ENCODE data around the gene PRX.

Gene PRX

DNA sequence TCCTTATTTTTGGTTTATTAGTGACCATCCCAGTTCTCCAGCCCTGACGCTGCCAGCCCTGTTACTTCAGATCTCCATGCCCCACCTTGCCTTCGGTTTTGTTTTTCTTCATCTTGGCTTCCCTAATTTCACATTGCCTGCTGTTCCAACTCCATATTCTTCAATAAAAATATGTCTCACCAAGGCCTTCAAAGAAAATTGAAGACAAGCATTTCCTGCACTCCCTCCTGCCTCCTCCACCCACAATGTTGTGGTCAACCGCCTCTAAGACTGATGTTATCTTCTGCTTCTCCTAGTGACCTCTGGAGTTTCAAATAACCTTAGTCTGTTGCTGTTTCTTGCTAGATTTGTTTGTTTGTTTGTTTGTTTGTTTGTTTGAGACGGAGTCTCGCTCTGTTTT is 50.1 kb downstream of the PRX start:
- DNase-seq, result no peak

DNA sequence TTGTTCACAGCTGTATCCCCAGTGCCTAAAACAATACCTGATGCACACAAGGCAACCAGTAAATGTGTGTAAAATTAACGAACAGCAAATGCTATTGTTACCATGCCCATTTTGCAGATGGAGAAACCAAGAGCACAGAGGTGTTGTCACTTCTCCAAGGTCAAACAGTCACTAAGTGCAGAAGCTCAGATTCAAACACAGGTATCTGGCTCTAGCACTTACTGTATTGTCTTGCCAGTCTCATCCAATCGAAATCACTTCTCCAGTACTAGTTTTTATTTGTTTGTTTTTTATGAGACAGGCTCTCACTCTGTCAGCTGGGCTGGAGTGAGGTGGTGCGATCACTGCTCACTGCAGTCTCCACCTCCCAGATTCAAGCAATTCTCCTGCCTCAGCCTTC is 51.0 kb downstream of the PRX start:
- no peak for DNase-seq

DNA sequence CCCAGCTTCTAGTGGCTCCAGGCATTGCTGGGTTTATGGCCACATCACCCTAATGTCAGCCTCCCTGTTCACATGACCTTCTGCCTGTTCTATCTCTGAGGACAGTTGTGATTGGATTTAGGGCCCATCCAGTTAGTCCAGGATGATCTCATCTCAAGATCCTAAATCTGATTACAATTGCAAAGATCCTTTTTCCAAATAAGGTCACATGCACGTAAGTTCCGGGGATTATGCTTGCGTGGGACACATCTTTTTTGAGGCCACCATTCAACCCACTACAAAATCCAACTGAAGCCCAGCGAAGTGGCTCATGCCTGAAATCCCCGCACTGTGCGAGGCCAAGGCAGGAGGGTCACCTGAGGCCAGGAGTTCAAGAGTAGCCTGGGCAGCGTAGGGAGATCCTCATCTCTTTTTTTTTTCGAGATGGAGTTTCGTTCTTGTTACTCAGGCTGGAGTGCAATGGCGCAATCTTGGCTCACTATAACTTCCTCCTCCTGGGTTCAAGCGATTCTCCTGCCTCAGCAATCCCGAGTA is 52.4 kb downstream of the PRX start:
- no peak for DNase-seq

DNA sequence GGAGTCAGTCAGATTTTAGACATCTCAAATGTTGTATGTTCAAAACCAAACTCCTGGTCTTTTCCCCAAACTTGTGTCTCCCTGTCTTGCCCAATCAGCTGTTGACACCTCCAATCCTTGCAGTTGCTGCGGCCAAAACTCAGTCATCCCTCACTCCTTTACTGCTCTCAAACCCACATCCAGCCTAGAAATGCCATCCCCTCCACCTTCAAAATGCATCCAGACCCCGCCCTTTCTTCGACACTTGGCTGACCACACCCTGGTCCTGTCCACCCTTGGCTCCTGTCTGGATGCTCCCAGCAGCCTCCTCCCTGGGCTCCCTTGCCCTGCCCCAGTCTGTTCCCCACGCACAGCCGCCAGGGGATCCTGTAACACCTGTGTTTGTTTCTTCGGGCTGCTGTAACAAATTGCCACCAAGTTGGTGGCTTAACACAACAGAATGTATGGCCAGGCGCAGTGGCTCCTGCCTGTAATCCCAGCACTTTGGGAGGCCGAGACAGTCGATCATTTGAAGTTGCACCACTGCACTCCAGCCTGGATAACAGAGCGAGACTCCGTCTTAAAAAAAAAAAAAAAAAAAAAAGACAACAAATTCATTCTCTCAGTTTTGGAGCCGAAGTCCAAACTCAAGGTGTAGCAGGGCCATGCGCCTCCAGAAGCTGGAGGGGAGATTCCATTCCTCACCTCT is 53.0 kb downstream of the PRX start:
- DNase-seq, result no peak

DNA sequence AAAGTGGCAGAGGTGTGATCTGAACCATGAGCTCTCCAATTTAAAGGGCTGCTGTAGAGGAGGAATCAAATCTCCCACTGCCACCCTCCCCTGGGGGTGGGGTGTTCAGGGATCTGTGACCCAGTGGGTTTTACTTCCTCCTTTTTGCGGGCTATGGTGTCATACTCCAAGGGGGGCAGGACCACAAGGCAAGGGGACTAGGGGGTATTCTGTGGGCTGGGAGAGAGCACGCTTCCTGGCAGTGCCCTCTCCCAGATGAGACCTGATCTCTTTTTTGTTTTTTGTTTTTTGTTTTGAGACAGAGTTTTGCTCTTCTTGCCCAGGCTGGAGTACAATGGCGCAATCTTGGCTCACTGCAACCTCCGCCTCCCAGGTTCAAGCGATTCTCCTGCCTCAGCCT is 54.4 kb downstream of the PRX start:
- DNase-seq, result no peak

DNA sequence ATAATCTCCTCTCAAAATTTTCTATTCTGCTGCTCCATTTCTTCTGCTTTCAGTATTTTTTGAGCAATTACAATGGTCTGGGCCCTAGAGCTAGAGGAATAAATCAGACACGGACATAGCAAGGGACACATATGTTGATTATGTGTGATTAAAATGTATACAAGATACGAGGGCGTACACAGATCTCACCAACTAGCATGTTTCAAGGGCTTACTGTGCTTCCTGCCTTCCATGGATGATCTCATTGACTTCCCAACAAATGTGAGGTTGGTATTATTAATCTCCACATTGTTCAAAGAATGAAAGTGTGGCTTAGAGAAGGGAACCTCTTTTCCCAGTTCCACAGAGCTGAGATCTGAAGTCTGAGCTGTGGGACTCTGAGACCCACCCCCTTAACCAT is 55.5 kb downstream of the PRX start:
- no peak for DNase-seq

DNA sequence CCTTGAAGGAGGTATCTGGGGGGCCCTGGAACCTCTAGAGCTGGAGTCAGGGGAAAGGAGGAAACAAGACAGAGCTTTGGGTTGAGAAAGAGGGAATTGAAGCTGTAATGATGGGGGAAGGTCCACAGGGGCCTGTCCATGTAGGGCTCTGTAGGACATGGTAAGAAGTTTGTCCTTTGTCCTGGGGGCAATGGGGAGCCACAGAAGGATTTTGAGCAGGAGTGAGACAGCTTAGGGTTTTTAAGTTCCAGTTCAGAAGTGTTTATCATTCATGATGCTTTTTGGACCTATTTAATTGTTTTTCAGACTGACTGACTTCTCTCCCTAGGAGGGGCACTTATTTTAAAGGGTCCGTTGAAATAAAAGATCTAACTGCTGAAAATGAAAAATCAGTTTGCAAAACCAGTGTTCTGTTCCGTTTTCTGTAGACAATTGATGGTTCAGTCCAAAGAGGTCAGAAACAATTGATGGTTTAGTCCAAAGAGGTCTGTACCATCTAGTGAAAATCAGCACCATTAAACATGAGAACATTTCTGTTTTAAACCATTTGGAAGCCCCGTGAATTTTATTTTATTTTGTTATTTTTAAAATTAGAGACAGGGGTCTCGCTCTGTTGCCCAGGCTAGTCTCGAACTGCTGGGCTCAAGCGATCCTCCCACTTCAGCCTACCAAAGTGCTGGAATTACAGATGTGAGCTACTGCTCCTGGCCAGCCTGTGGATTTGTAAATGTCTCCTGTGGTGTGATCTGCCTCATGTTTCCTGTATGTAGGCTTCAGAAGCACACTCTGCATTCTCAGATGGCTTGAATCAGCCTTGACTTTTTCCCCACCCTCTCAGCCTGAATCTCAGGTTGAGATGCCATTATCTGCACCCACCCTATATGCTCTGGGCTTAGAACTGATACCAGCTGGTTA is 56.2 kb downstream of the PRX start:
- no peak for DNase-seq

DNA sequence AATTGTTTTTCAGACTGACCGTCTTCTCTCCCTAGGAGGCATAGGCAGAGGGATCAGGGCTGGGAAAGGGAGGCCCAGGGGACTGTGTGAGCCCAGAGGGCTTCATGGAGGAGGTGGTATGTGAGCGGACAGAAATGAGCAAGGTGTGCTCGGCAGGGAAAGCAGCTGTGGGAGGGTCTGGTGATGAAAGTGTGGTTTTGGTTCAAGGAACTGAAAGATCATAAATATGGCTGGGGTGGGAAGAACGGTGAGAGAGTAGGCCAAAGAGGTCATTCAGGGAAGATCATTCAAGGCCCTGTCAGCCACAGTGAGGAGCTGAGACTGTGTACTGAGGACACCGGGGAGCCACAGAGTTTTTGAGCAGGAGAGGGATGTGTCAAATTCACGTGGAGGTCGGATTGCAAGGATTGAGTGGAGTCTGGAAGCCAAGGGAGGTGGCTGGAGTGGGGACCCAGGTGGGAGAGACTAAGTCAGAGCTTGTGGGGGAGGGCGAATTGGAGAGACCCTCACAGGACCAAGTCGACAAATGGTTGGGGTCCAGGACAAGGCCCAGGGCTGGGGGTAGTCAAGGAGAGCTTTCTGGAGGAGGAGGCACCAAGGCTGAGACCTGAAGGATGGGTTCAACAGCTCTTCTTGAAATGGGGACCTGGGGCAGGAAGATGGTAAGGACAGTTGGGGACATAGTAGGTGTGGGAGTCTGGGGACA is 57.0 kb downstream of the PRX start:
- no peak for DNase-seq

DNA sequence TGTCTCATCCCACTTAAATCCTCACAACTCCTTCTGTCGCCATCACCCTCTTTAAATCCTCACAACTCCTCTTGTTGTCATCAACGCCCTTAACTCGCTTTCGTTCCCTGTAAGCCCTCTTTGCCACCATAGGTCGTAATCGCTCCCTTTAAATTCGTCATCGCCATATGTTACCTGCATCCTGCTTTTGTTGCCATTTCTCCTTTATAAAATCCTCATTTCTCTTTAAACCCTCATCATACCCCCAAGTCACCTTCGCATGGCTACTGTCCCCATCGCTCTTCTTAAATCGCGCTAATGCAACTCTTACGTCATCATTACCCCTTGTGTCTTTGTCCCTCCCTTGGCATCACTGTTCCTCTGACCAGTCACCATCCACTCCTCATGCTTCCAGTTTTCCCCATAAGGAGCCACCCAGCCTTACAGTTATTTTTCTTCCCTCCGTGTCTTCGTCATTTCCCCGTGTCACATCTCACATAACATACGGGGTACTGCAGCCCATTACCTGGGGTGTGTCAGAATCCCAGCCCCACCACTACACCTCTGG is 64.1 kb downstream of the PRX start:
- peak; percentile 20 to 55 for DNase-seq

DNA sequence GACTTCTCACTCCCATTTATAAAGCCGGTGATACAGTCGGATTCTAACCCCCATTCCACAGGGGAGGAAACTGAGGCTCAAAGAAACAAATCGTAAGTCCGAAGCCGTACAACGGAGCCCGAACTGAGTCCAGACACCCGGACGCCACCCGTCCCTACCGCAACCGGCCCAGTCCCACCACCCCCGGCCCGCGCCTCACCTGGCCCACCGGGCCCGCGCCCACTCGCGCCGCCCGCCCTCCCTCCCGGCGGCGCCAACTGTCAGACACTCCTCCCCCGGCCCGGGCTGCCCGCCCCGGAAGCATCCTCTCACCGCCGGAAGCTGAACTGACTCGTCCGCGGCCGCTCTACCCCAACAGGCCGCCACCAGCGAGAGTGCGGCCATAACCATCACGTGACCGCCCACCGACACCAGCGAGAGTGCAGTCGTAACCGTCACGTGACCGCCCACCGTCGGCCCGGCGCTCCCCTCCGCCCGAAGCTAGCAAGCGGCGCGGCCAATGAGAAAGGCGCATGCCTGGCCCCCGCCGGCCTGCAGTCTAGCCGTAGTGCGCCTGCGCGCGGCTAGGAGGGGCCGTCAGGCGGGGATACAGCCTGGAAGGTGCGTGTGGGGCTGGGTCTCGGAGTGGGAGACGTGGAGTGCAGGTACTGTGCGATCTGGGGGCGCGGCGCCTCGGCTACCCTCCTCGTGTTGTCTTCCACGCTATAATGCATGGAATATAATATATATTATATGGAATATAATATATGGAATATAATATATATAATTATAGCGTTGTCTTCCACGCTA is 64.9 kb downstream of the PRX start, which contains the start of the genes C19orf47 and PLD3:
Gene C19orf47, minus strand, starts transcription at position 273 of the 789 bp plus-strand sequence. CDS start 6,540 bp downstream, outside the sequence.
Gene PLD3, plus strand, starts transcription at position 571 of the 789 bp plus-strand sequence. CDS start 17,789 bp downstream, outside the sequence.
- DNase-seq, result peak; percentile 99

DNA sequence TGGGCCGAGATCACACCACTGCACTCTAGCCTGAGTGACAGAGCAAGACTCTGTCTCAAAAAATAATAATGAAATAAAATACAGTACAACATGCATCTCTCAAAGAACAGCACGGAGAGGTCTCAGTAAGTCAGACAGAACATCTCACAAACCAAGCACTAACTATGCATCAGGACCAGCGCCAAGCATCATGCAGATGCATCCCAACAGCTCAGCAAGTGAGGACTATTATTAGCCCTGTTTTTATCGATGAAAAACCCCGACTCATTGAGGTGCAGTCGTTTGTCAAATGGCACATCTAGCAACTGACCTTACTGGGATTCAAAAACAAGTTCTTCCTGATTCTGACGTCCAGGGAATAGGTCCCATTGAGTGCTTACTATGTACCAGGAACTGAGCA is 68.8 kb downstream of the PRX start:
- no peak for DNase-seq

Data from NCI-H2081 (cell line).